Stomach (tissue), 4 donors: ENCODE measurements around the gene MT1M.

Experiments used
- EP300 ChIP-seq: sonication (generic); formaldehyde crosslinking; IDR thresholded peaks from one replicate; pipeline ENCODE4 v1.6.1; 2017; ENCODE audit warnings: antibody characterized with exemption
- TF ChIP-seq, protein P1 (sequence below), 7 experiments: fragments of 450-650 bp in 4 of 7; fragments of 200-600 bp in 3 of 7; sonication (generic) in 3 of 7; IDR thresholded peaks; one replicate each; pipeline ENCODE4 v1.5.1; 2016 to 2019; ENCODE audit warnings: antibody characterized with exemption in 7 of 7, control low read depth in 2 of 7, mild to moderate bottlenecking in 1 of 7

- TF ChIP-seq, protein P1, sequence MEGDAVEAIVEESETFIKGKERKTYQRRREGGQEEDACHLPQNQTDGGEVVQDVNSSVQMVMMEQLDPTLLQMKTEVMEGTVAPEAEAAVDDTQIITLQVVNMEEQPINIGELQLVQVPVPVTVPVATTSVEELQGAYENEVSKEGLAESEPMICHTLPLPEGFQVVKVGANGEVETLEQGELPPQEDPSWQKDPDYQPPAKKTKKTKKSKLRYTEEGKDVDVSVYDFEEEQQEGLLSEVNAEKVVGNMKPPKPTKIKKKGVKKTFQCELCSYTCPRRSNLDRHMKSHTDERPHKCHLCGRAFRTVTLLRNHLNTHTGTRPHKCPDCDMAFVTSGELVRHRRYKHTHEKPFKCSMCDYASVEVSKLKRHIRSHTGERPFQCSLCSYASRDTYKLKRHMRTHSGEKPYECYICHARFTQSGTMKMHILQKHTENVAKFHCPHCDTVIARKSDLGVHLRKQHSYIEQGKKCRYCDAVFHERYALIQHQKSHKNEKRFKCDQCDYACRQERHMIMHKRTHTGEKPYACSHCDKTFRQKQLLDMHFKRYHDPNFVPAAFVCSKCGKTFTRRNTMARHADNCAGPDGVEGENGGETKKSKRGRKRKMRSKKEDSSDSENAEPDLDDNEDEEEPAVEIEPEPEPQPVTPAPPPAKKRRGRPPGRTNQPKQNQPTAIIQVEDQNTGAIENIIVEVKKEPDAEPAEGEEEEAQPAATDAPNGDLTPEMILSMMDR (IDR thresholded peaks at IDR 0.05), result no peak
- TF ChIP-seq EP300, result no peak
Observed at GRCh38 chr16:56647641-56648431, 15.4 kb downstream of the MT1M start.
